MM.1S (cell line): Measurements from ENCODE around the gene HIPK1.

Experiments
- DNase-seq: peaks from one replicate; pipeline ENCODE4 v3.0.0-alpha.2; 2015
- H2AFZ ChIP-seq: fragments of 300-600 bp; sonication (generic); 2 replicates; pipeline ENCODE4 v1.6.0; 2016; ENCODE audit warnings: antibody characterized with exemption, low read length
- H3F3A ChIP-seq: fragments of 300-600 bp; sonication (generic); 2 replicates; pipeline ENCODE4 v1.6.1; 2016; ENCODE audit warnings: mild to moderate bottlenecking, antibody characterized with exemption, low read length, moderate library complexity, mixed read lengths; ENCODE audit not compliant: insufficient read depth
- H3K27ac ChIP-seq: fragments of 300-600 bp; sonication (generic); 2 replicates; pipeline ENCODE4 v1.5.1; 2016; ENCODE audit warnings: mild to moderate bottlenecking, low read length
- H3K27me3 ChIP-seq: fragments of 300-600 bp; sonication (generic); replicated peaks from 2 replicates; pipeline ENCODE4 v1.6.0; 2016; ENCODE audit warnings: low read length; ENCODE audit not compliant: insufficient read depth
- H3K36me3 ChIP-seq: fragments of 300-600 bp; sonication (generic); replicated peaks from 2 replicates; pipeline ENCODE4 v1.6.1; 2016; ENCODE audit warnings: mild to moderate bottlenecking, low read length, mixed read lengths; ENCODE audit not compliant: insufficient read depth
- H3K4me1 ChIP-seq: fragments of 300-600 bp; sonication (generic); 2 replicates; pipeline ENCODE4 v1.6.1; 2016; ENCODE audit warnings: low read length, mixed read lengths
- H3K4me2 ChIP-seq: fragments of 300-600 bp; sonication (generic); 2 replicates; pipeline ENCODE4 v1.6.0; 2016; ENCODE audit warnings: low read depth, low read length
- H3K4me3 ChIP-seq: fragments of 300-600 bp; sonication (generic); 2 replicates; pipeline ENCODE4 v1.5.1; 2016; ENCODE audit warnings: low read length, mixed read lengths
- H3K79me2 ChIP-seq: fragments of 300-600 bp; sonication (generic); 2 replicates; pipeline ENCODE4 v1.6.1; 2016; ENCODE audit warnings: mixed run types, low read length, mixed read lengths
- H3K9ac ChIP-seq: fragments of 300-600 bp; sonication (generic); 2 replicates; pipeline ENCODE4 v1.6.1; 2016; ENCODE audit warnings: low read length, mixed read lengths
- H3K9me2 ChIP-seq: fragments of 300-600 bp; sonication (generic); replicated peaks from 2 replicates; pipeline ENCODE4 v1.6.1; 2016; ENCODE audit warnings: mild to moderate bottlenecking, low read length, mixed read lengths; ENCODE audit not compliant: insufficient read depth
- H3K9me3 ChIP-seq: fragments of 300-600 bp; sonication (generic); replicated peaks from 2 replicates; pipeline ENCODE4 v1.6.1; 2016; ENCODE audit warnings: mild to moderate bottlenecking, low read length, mixed read lengths; ENCODE audit not compliant: insufficient read depth
- H4K20me1 ChIP-seq: fragments of 300-600 bp; sonication (generic); 2 replicates; pipeline ENCODE4 v1.6.1; 2016; ENCODE audit warnings: mild to moderate bottlenecking, low read length, moderate library complexity, mixed read lengths; ENCODE audit not compliant: insufficient read depth
- CTCF ChIP-seq: fragments of 300-600 bp; sonication (generic); IDR thresholded peaks from 2 replicates; pipeline ENCODE4 v1.5.1; 2016; ENCODE audit warnings: antibody characterized with exemption, low read length, mixed read lengths
- EZH2 ChIP-seq: fragments of 300-600 bp; sonication (generic); optimal IDR thresholded peaks from 2 replicates; pipeline ENCODE3; 2017; ENCODE audit warnings: low read depth, mild to moderate bottlenecking, antibody characterized with exemption, low read length, mixed read lengths
- EZH2phosphoT487 ChIP-seq: fragments of 300-600 bp; sonication (generic); IDR thresholded peaks from 2 replicates; pipeline ENCODE4 v1.6.1; 2018; ENCODE audit warnings: antibody characterized with exemption, low read length

HIPK1 gene

GRCh38 chr1:113995382-113995781, 66.3 kb downstream of the HIPK1 start:
- Histone ChIP-seq H3K4me2 (no peak overlapping the region), H2AFZ (no peak overlapping the region), H3K9ac (no peak overlapping the region), H3F3A (no peaks in the 10 kb centered on the region), H3K4me3 (no peak overlapping the region), H3K36me3 (no peaks in the 10 kb centered on the region), H3K4me1 (no peaks in the 10 kb centered on the region), H3K9me3 (no peaks in the 10 kb centered on the region), H3K27me3 (no peaks in the 10 kb centered on the region), H3K27ac (no peak overlapping the region), H4K20me1 (no peaks in the 10 kb centered on the region), H3K9me2 (no peaks in the 10 kb centered on the region), H3K79me2 (no peaks in the 10 kb centered on the region)
- no peak for DNase-seq
- no peak for TF ChIP-seq EZH2
- no peak for TF ChIP-seq CTCF
- no peak for TF ChIP-seq EZH2phosphoT487

- no peak for DNase-seq
- Histone ChIP-seq H2AFZ (no peak overlapping the region), H3K4me2 (no peak overlapping the region)
These were observed 69.2 kb downstream of the HIPK1 start for GRCh38 chr1:113998361-113998760.

GRCh38 chr1:113999233-113999632, 70.1 kb downstream of the HIPK1 start:
- Histone ChIP-seq H4K20me1 (no peaks in the 10 kb centered on the region), H3K27ac (no peak overlapping the region), H3K4me2 (no peak overlapping the region), H3K9me2 (no peaks in the 10 kb centered on the region), H3K9ac (no peak overlapping the region), H3K79me2 (no peaks in the 10 kb centered on the region), H3K36me3 (no peaks in the 10 kb centered on the region), H3K27me3 (no peaks in the 10 kb centered on the region), H3K4me1 (no peaks in the 10 kb centered on the region), H3K4me3 (no peak overlapping the region), H2AFZ (no peak overlapping the region), H3K9me3 (no peaks in the 10 kb centered on the region), H3F3A (no peaks in the 10 kb centered on the region)
- DNase-seq, result no peak
- TF ChIP-seq CTCF (no peak), EZH2phosphoT487 (no peak), EZH2 (no peak)

More at GRCh38 chr1:113998361-113998760, 69.2 kb downstream of the HIPK1 start:
- Histone ChIP-seq H3K9me3 (no peaks in the 10 kb centered on the region), H3K27ac (no peak overlapping the region), H3F3A (no peaks in the 10 kb centered on the region), H3K79me2 (no peaks in the 10 kb centered on the region), H3K4me3 (no peak overlapping the region), H3K4me1 (no peaks in the 10 kb centered on the region), H3K27me3 (no peaks in the 10 kb centered on the region), H3K9ac (no peak overlapping the region), H3K9me2 (no peaks in the 10 kb centered on the region), H4K20me1 (no peaks in the 10 kb centered on the region), H3K36me3 (no peaks in the 10 kb centered on the region)
- no peak for TF ChIP-seq EZH2
- no peak for TF ChIP-seq EZH2phosphoT487
- no peak for TF ChIP-seq CTCF
